H1 (cell line): ENCODE measurements around the gene DOK7. TPM values are rescaled to one million over a fixed set of nuclear protein-coding genes. Genes with fewer than 3 reads are reported as not detected.

Experiments
- BRCA1 ChIP-seq: IDR thresholded peaks from 2 replicates; pipeline ENCODE4 v1.6.1; 2012; ENCODE audit warnings: low read depth, low read length, improper control_type of control experiment
- HDAC2 ChIP-seq, 2 experiments: fragments of 300-600 bp in 1 of 2; sonication (generic) in 1 of 2; IDR thresholded peaks; 2 replicates each; pipeline ENCODE4 v1.6.1; 2011 to 2012; ENCODE audit warnings: low read depth in 2 of 2, low read length in 2 of 2, mild to moderate bottlenecking in 2 of 2, moderate library complexity in 2 of 2, borderline replicate concordance in 1 of 2, inconsistent platforms in 1 of 2
- SAP30 ChIP-seq: fragments of 300-600 bp; sonication (generic); IDR thresholded peaks from 2 replicates; pipeline ENCODE4 v1.7.1; 2012; ENCODE audit warnings: low read length, moderate library complexity, mild to moderate bottlenecking, inconsistent platforms; ENCODE audit not compliant: insufficient read depth, insufficient replicate concordance
- polyA plus RNA-seq, 7 experiments: library from polyadenylated mRNA; depleted of rRNA in 3 of 7; stranded (reverse) in 5 of 7; unstranded in 2 of 7; fragments of >200 nt in 5 of 7; fragments of 200-250 nt in 2 of 7; gene quantifications; 1 replicate in 5 of 7; 2 replicates in 1 of 7; 4 replicates in 1 of 7; pipeline versions ENCODE4 v1.2.1 to v1.2.3, GENCODE V29; 2011 to 2013; ENCODE audit warnings: missing spikeins in 2 of 7, mixed read lengths in 2 of 7
- total RNA-seq: library from RNA; stranded (reverse); fragmentation: NEBNext Ultra II Directional; extraction: Animal tissue kit (Norgen Biotek cat#: 25700); gene quantifications from 2 replicates; pipeline ENCODE4 v1.2.1, GENCODE V29; 2021

The DOK7 gene
- total and polyA plus RNA-seq, 2 of the 8 experiments (the other 6 are each of a cell fraction or from before 2014, with no cell fraction given) = 0.32 TPM; not detected in 1

GRCh38 chr4:3449047-3449573 lies 14.0 kb upstream of the DOK7 start (continued):
- TF ChIP-seq HDAC2 (IDR thresholded peaks at IDR 0.05; ENCODE audit: borderline replicate concordance in 1 of 2, low read depth in 2 of 2, low read length in 2 of 2) (no peak), SAP30 (no peak), BRCA1 (no peak)
